Lung (tissue), 12 donors: ENCODE data around the gene KANSL1L. TPM values are rescaled to one million over a fixed set of nuclear protein-coding genes. Genes with fewer than 3 reads are reported as not detected.

Experiments
- ATAC-seq: fragments of 200-7000 bp; cut with Tn5 transposase; one replicate; pipeline ENCODE4 v1.9.1; 2020; ENCODE audit warnings: moderate number of reproducible peaks; ENCODE audit not compliant: insufficient read depth, low FRiP score
- DNase-seq, 3 donors: peaks; one replicate each; pipeline ENCODE4 v3.0.0-alpha.2; 2013 to 2017
- H3K27ac ChIP-seq, 2 donors: one replicate each; pipeline ENCODE4 v1.5.1; 2013; ENCODE audit warnings: mild to moderate bottlenecking in 2 of 2, moderate library complexity in 2 of 2, control low read depth in 1 of 2, inconsistent platforms in 1 of 2, low read depth in 1 of 2, low read length in 1 of 2
- H3K27me3 ChIP-seq, 3 donors: one replicate each; pipeline ENCODE4 v1.5.1; 2013; ENCODE audit warnings: low read length in 2 of 3; ENCODE audit not compliant: control insufficient read depth in 3 of 3, insufficient read depth in 3 of 3
- H3K36me3 ChIP-seq, 4 donors: one replicate each; pipeline ENCODE4 v1.5.1; 2013; ENCODE audit warnings: low read length in 4 of 4, mild to moderate bottlenecking in 1 of 4, moderate library complexity in 1 of 4; ENCODE audit not compliant: control insufficient read depth in 4 of 4, insufficient read depth in 4 of 4
- H3K4me1 ChIP-seq, 5 donors: one replicate each; pipeline ENCODE4 v1.5.1; 2013; ENCODE audit warnings: low read length in 5 of 5, mild to moderate bottlenecking in 2 of 5, moderate library complexity in 1 of 5; ENCODE audit not compliant: control insufficient read depth in 5 of 5, insufficient read depth in 5 of 5
- H3K4me3 ChIP-seq: one replicate; pipeline ENCODE4 v1.5.1; 2013; ENCODE audit warnings: mild to moderate bottlenecking, control low read depth, moderate library complexity
- H3K9ac ChIP-seq, 2 donors: one replicate each; pipeline ENCODE4 v1.5.1; 2013; ENCODE audit warnings: low read length in 2 of 2, control low read depth in 1 of 2; ENCODE audit not compliant: insufficient read depth in 1 of 2
- H3K9me3 ChIP-seq, 4 donors: one replicate each; pipeline ENCODE4 v1.5.1; 2013; ENCODE audit warnings: low read length in 3 of 4, mild to moderate bottlenecking in 1 of 4, moderate library complexity in 1 of 4; ENCODE audit not compliant: control insufficient read depth in 4 of 4, insufficient read depth in 3 of 4
- CTCF ChIP-seq: IDR thresholded peaks from 2 replicates; pipeline ENCODE4 v1.5.1; 2012; ENCODE audit warnings: mild to moderate bottlenecking; ENCODE audit errors: control extremely low read depth, extremely low read depth
- WGBS, 2 donors: extraction: QIAGEN DNeasy Blood & Tissue Kit; methylation state at CpG; one replicate each; pipeline ENCODE4 v1.1.7; 2013; 5-methylcytosine and 5-hydroxymethylcytosine counted together
- polyA plus RNA-seq, 2 donors: library from polyadenylated mRNA; stranded (reverse); fragments of 200-250 nt; gene quantifications; one replicate each; pipeline ENCODE4 v1.2.1, GENCODE V29; 2013
- total RNA-seq, 2 donors: library from RNA; depleted of rRNA in 1 of 2; stranded (reverse); fragments of >200 nt in 1 of 2; gene quantifications; one replicate each; pipeline ENCODE4 v1.2.1, GENCODE V29; 2014 to 2021
- donor health status: control.
- donor health status: control.
- donor health status: Bipolar disorder and iron deficiency.
- donor health status: healthy.
- donor health status: DM: yes; HTN: yes; CAD: no.

KANSL1L gene
- total and polyA plus RNA-seq, 4 donors, result 6.1 to 117 (median 17.0) TPM

- Histone ChIP-seq H3K4me1 (peaks cover 0 to 15% (median 12%) of the 10 kb centered on the region in 5 donors), H3K4me3 (no peak overlapping the region), H3K27ac (no peak overlapping the region), H3K9ac (no peak overlapping the region), H3K9me3 (no peaks in the 10 kb centered on the region), H3K27me3 (no peaks in the 10 kb centered on the region), H3K36me3 (peaks cover 2 to 12% (median 6%) of the 10 kb centered on the region in 4 donors)
- ATAC-seq (no peak), DNase-seq (no peak)
- TF ChIP-seq CTCF, result no peak
- WGBS, 2 donors, result 64 to 67% methylated on average over 2 of the region's 2 CpGs
These were observed 166.3 kb downstream of the KANSL1L start for GRCh38 chr2:210004881-210005280.

- H3K4me1 ChIP-seq, result peaks cover 0 to 15% (median 12%) of the 10 kb centered on the region in 5 donors
- H3K36me3 ChIP-seq, result peaks cover 0 to 12% (median 3%) of the 10 kb centered on the region in 4 donors
- H3K27me3 ChIP-seq, result no peaks in the 10 kb centered on the region
- no peak overlapping the region for H3K4me3 ChIP-seq
- no peak for DNase-seq
- no peak for TF ChIP-seq CTCF
- no peak overlapping the region for H3K27ac ChIP-seq
- no peak for ATAC-seq
- WGBS, 2 donors, result 20 to 23% methylated on average over 2 of the region's 2 CpGs
- H3K9me3 ChIP-seq, result no peaks in the 10 kb centered on the region
- H3K9ac ChIP-seq, result peak overlapping the region; percentile 61 to 66
These were observed 167.8 kb downstream of the KANSL1L start for GRCh38 chr2:210003359-210003758.

- Histone ChIP-seq H3K4me3 (peak within 1 kb of the TSS; percentile 100), H3K36me3 (peaks cover 0 to 6% (median 3%) of the 10 kb centered on the region in 4 donors), H3K27ac (peak within 1 kb of the TSS; percentile 91 to 95), H3K9ac (peak within 1 kb of the TSS; percentile 66 to 77), H3K27me3 (no peaks in the 10 kb centered on the region), H3K9me3 (no peaks in the 10 kb centered on the region), H3K4me1 (peaks cover 0 to 15% (median 12%) of the 10 kb centered on the region in 5 donors)
- peak; percentile 95 to 97 (median 96) for DNase-seq
- WGBS, 2 donors, result 0% methylated on average over 56 to 58 of the region's 58 CpGs
- peak; percentile 100 for ATAC-seq
- TF ChIP-seq CTCF, result no peak
These were observed 168.8 kb downstream of the KANSL1L start, which contains the start of gene RPE for GRCh38 chr2:210002158-210003157. Gene RPE (plus strand): TSS chr2:210002638. CDS start chr2:210002662, 24 bp downstream.
